Muscle layer of colon (tissue), 2 donors: ENCODE data around the gene GET3.
A peak's percentile ranks its signal among the peaks of the same experiment; 100 is the strongest.
"Not testable (repeated sequence)": the region's sequence is repeated elsewhere in the genome, so short reads cannot be mapped to it uniquely, and the experiment has no call there.

ENCODE experiments used
- H3K27ac ChIP-seq: one replicate; pipeline ENCODE4 v1.7.0; 2013; ENCODE audit warnings: low read depth, mild to moderate bottlenecking, low read length, moderate library complexity
- H3K27me3 ChIP-seq, 2 donors: one replicate each; pipeline ENCODE4 v1.7.0; 2013; ENCODE audit warnings: low read length in 2 of 2, mild to moderate bottlenecking in 2 of 2; ENCODE audit not compliant: insufficient read depth in 2 of 2, control insufficient read depth in 1 of 2
- H3K36me3 ChIP-seq: one replicate; pipeline ENCODE4 v1.7.0; 2013; ENCODE audit warnings: mild to moderate bottlenecking, low read length; ENCODE audit not compliant: insufficient read depth
- H3K4me1 ChIP-seq: one replicate; pipeline ENCODE4 v1.7.0; 2013; ENCODE audit warnings: mild to moderate bottlenecking, low read length; ENCODE audit not compliant: insufficient read depth
- H3K4me3 ChIP-seq, 2 donors: one replicate each; pipeline ENCODE4 v1.7.0; 2013; ENCODE audit warnings: low read length in 2 of 2, low read depth in 1 of 2, mild to moderate bottlenecking in 1 of 2, moderate library complexity in 1 of 2
- H3K9ac ChIP-seq: one replicate; pipeline ENCODE4 v1.7.0; 2013; ENCODE audit warnings: low read length
- H3K9me3 ChIP-seq: one replicate; pipeline ENCODE4 v1.7.0; 2013; ENCODE audit warnings: mild to moderate bottlenecking, low read length
- donor health status: abdominal sarcoma.
- donor health status: Adenocarcinoma of cecum.

The GET3 gene

GRCh38 chr19:12701596-12702282, 35.6 kb upstream of the GET3 start:
- Histone ChIP-seq H3K36me3 (peaks cover 50% of the 10 kb centered on the region), H3K27ac (no peak overlapping the region)

DNA sequence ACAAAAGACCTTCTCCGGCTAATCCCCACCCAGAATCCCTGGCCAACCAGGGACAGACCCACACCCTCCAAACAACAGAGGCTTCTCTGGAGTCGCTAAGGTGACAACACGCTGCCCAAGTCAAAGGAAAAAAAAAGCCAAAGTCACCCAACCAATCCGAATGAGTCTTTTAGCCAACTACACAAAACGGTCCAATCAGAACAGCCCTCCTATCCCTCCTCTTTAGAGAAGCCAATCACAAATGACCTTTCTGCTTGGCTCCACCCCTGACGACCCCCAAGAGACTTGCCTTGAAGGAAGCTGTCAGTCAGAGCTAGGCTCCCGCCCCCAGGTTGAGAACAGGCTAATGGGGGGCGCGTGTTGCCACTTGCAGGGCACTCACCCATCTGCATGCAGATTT, 34.3 kb upstream of the GET3 start:
- Histone ChIP-seq H3K9ac (no peak overlapping the region), H3K36me3 (peaks cover 58% of the 10 kb centered on the region)

More at GRCh38 chr19:12701596-12702282, 35.6 kb upstream of the GET3 start:
- H3K4me1 ChIP-seq = peaks cover 5% of the 10 kb centered on the region
- H3K9me3 ChIP-seq = no peaks in the 10 kb centered on the region
- H3K4me3 ChIP-seq = no peak overlapping the region
- H3K27me3 ChIP-seq = no peaks in the 10 kb centered on the region
- H3K9ac ChIP-seq = no peak overlapping the region

GRCh38 chr19:12705169-12705568, 32.1 kb upstream of the GET3 start:
- no peaks in the 10 kb centered on the region for H3K9me3 ChIP-seq
- H3K27me3 ChIP-seq = no peaks in the 10 kb centered on the region
- no peak overlapping the region for H3K9ac ChIP-seq
- peaks cover 77% of the 10 kb centered on the region for H3K36me3 ChIP-seq
- H3K27ac ChIP-seq = no peak overlapping the region
- no peak overlapping the region for H3K4me3 ChIP-seq
- no peaks in the 10 kb centered on the region for H3K4me1 ChIP-seq

More for the DNA sequence above, 34.3 kb upstream of the GET3 start:
- no peak overlapping the region for H3K27ac ChIP-seq
- no peak overlapping the region for H3K4me3 ChIP-seq
- H3K9me3 ChIP-seq = no peaks in the 10 kb centered on the region
- no peaks in the 10 kb centered on the region for H3K4me1 ChIP-seq
- no peaks in the 10 kb centered on the region for H3K27me3 ChIP-seq

GRCh38 chr19:12705654-12706331, 31.5 kb upstream of the GET3 start:
- no peaks in the 10 kb centered on the region for H3K27me3 ChIP-seq

DNA sequence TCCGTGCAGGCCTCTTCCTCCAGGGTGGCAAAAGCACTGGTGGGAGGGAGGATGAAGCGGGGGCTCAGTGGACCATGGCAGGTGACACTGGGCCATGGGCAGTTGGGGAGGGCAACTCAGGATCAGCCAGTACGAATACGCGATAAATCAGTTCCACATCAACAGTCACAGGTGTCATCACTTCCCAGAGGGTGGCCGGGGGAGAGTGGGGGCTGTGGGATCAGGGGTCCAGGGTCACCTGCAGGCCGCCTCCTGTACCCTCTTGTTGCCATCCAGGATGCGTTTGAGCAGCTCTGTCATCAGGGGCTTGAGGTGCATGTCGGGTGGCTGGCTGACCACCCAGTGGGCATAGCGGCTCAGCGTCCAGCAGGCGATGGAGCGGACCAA, 31.0 kb upstream of the GET3 start:
- Histone ChIP-seq H3K4me3 (no peak overlapping the region), H3K4me1 (no peaks in the 10 kb centered on the region), H3K36me3 (peaks cover 82% of the 10 kb centered on the region), H3K27me3 (no peaks in the 10 kb centered on the region), H3K9ac (no peak overlapping the region), H3K9me3 (no peaks in the 10 kb centered on the region), H3K27ac (no peak overlapping the region)

More at GRCh38 chr19:12705654-12706331, 31.5 kb upstream of the GET3 start:
- H3K9ac ChIP-seq = no peak overlapping the region
- H3K4me1 ChIP-seq = no peaks in the 10 kb centered on the region
- no peak overlapping the region for H3K4me3 ChIP-seq
- peaks cover 82% of the 10 kb centered on the region for H3K36me3 ChIP-seq
- H3K9me3 ChIP-seq = no peaks in the 10 kb centered on the region
- no peak overlapping the region for H3K27ac ChIP-seq

DNA sequence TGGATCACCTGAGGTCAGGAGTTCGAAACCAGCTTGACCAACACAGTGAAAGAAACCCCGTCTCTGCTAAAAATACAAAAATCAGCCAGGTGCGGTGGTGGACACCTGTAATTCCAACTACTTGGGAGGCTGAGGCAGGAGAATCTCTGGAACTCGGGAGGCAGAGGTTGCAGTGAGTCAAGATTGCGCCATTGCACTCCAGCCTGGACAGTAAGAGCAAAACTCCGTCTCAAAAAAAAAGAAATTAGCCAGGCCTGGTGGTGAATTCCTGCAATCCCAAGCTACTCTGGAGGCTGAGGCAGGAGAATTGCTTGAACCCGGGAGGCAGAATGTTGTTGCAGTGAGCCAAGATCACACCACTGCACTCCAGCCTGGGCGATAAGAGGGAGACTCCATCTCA, 28.7 kb upstream of the GET3 start:
- no peaks in the 10 kb centered on the region for H3K4me1 ChIP-seq
- H3K9me3 ChIP-seq = no peaks in the 10 kb centered on the region
- no peak overlapping the region for H3K4me3 ChIP-seq
- no peak overlapping the region for H3K9ac ChIP-seq
- H3K36me3 ChIP-seq = peaks cover 68% of the 10 kb centered on the region
- H3K27me3 ChIP-seq = no peaks in the 10 kb centered on the region
- no peak overlapping the region for H3K27ac ChIP-seq

DNA sequence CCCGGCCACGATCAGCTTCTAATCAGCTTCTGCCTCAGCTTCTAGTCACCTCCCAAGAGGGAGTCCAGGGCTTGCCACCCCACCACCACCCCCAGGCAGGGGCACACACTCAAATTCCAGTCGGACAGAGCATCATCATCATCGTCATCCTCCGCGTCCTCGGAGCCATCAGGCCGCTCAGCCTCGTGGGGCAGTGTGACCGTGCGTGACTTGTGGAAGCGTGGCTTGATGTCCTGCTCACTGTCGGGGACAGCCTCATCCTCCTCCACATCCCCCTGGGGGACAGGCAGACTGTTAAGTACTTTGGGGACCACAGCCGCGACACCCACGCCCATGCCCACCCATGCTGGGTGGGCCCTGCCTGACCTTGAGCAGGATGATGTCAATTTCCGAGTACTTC, 26.1 kb upstream of the GET3 start:
- H3K36me3 ChIP-seq = peaks cover 73% of the 10 kb centered on the region

DNA sequence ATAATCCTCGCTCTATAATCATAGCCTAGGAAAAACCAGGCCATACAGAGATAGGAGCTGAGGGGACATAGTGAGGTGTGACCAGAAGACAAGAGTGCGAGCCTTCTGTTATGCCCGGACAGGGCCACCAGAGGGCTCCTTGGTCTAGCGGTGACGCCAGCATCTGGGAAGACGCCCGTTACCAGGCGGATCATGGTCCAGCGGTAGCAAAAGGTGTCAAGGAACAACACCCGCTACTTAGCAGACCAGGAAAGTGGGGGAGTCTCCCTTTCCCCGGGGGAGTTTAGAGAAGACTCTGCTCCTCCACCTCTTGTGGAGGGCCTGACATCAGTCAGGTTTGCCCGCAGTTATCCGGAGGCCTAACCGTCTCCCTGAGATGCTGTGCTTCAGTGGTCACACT, 25.2 kb upstream of the GET3 start:
- H3K27ac ChIP-seq, H3K4me1 ChIP-seq, H3K9ac ChIP-seq, H3K27me3 ChIP-seq, H3K9me3 ChIP-seq, H3K4me3 ChIP-seq: not testable (repeated sequence)
- peaks cover 71% of the 10 kb centered on the region for H3K36me3 ChIP-seq

More for the DNA sequence above, 26.1 kb upstream of the GET3 start:
- Histone ChIP-seq H3K27ac (no peak overlapping the region), H3K4me1 (no peaks in the 10 kb centered on the region), H3K9me3 (no peaks in the 10 kb centered on the region), H3K4me3 (no peak overlapping the region), H3K27me3 (no peaks in the 10 kb centered on the region), H3K9ac (no peak overlapping the region)

DNA sequence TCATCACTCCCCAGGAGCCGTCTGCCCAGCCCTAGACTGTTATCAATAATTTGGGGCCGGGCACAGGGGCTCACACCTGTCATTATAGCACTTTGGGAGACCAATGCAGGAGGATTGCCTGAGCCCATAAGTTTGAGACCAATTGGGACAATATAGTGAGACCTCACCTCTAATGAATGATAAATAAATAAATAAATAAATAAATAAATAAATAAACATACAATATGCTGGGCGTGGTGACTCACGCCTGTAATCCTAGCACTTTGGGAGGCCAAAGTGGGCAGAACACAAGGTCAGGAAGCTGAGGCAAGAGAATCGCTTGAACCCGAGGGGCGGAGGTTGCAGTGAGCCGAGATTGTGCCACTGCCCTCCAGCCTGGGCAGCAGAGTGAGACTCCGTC, 24.0 kb upstream of the GET3 start:
- H3K9ac ChIP-seq, H3K4me1 ChIP-seq, H3K27ac ChIP-seq, H3K27me3 ChIP-seq, H3K4me3 ChIP-seq, H3K9me3 ChIP-seq: not testable (repeated sequence)
- H3K36me3 ChIP-seq = peaks cover 64% of the 10 kb centered on the region

- peaks cover 56% of the 10 kb centered on the region for H3K36me3 ChIP-seq
- H3K9me3 ChIP-seq = no peaks in the 10 kb centered on the region
Measured at GRCh38 chr19:12715102-12715501, 22.2 kb upstream of the GET3 start.

DNA sequence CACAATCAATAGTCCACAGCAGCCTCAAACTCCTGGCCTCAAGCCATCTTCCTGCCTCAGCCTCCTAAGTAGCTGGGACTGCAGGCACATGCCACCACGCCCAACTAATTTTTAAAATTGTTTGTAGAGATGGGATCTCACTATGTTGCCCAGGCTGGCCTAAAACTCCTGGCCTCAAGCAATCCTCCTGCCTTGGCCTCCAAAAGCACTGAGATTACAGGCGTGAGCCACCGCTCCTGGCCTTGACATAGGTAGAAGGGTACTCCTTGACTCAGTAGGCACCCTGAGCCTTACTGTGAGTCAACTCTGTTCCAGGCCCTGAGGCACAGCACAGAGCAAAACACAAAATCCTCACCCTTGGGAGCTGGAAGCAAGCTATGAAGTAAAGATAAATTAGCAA, 21.4 kb upstream of the GET3 start:
- Histone ChIP-seq H3K9me3 (no peaks in the 10 kb centered on the region), H3K36me3 (peaks cover 48% of the 10 kb centered on the region), H3K4me3 (no peak overlapping the region), H3K4me1 (peaks cover 14% of the 10 kb centered on the region), H3K27ac (no peak overlapping the region), H3K9ac (no peak overlapping the region), H3K27me3 (no peaks in the 10 kb centered on the region)

More at GRCh38 chr19:12715102-12715501, 22.2 kb upstream of the GET3 start:
- Histone ChIP-seq H3K4me3 (no peak overlapping the region), H3K9ac (no peak overlapping the region), H3K27ac (no peak overlapping the region), H3K27me3 (no peaks in the 10 kb centered on the region), H3K4me1 (peaks cover 7% of the 10 kb centered on the region)

DNA sequence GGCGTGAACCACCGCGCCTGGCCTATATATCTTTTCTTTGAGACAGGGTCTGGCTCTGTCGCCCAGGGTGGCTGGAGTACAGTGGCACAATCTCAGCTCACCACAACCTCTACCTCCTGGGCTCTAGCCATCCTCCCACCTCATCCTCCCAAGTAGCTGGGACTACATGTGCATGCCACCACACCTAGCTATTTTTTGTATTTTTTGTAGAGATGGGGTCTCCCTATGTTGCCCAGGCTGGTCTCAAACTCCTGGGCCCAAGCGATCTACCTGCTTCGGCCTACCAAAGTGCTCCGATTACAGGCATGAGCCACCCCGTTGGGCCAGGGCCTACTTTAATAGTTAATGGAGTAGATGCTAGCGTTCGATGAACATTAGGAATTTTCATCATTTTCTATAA, 17.0 kb upstream of the GET3 start:
- peak overlapping the region; percentile 94 for H3K27ac ChIP-seq
- H3K36me3 ChIP-seq = peaks cover 23% of the 10 kb centered on the region
- peaks cover 30% of the 10 kb centered on the region for H3K4me1 ChIP-seq
- H3K27me3 ChIP-seq = no peaks in the 10 kb centered on the region
- peak overlapping the region; percentile 7 for H3K9ac ChIP-seq
- peak overlapping the region; percentile 89 to 91 for H3K4me3 ChIP-seq
- H3K9me3 ChIP-seq = no peaks in the 10 kb centered on the region
